PFSK-1 (cell line): ENCODE measurements around the gene RBM18.

Experiments
- FOXP2 ChIP-seq: optimal IDR thresholded peaks from 2 replicates; pipeline ENCODE3; 2011; ENCODE audit warnings: borderline replicate concordance, control low read depth, inconsistent platforms; ENCODE audit not compliant: insufficient read depth; ENCODE audit errors: extremely low read length, extremely low read depth
- POLR2AphosphoS5 ChIP-seq: IDR thresholded peaks from 2 replicates; pipeline ENCODE4 v1.6.1; 2012; ENCODE audit warnings: low read depth, mild to moderate bottlenecking, control low read depth, low read length, moderate library complexity
- REST ChIP-seq, 2 experiments: IDR thresholded peaks; 2 replicates each; pipeline versions ENCODE4 v1.6.1 to v1.8.0; 2011 to 2012; ENCODE audit warnings: low read depth in 2 of 2, low read length in 2 of 2, control low read depth in 1 of 2, inconsistent platforms in 1 of 2, mild to moderate bottlenecking in 1 of 2, moderate library complexity in 1 of 2; ENCODE audit not compliant: insufficient read depth in 1 of 2
- SIN3A ChIP-seq: IDR thresholded peaks from 2 replicates; pipeline ENCODE4 v1.6.1; 2012; ENCODE audit warnings: mild to moderate bottlenecking, low read length, moderate library complexity, borderline replicate concordance; ENCODE audit not compliant: insufficient read depth
- TAF1 ChIP-seq: IDR thresholded peaks from 2 replicates; pipeline ENCODE4 v1.6.1; 2012; ENCODE audit warnings: low read length, control low read depth, borderline replicate concordance; ENCODE audit not compliant: insufficient read depth

- TF ChIP-seq POLR2AphosphoS5 (no peak), REST (IDR thresholded peaks at IDR 0.05; ENCODE audit: insufficient read depth in 1 of 2, low read depth in 2 of 2, low read length in 2 of 2) (no peak), SIN3A (no peak), TAF1 (no peak), FOXP2 (no peak)
Measured at GRCh38 chr9:122265149-122265915, 692 bp upstream of the RBM18 start.
